Ovary (tissue), 3 donors: ENCODE data around the gene POPDC3.

Experiments
- CTCF ChIP-seq, 3 donors: fragments of 450-650 bp in 2 of 3; fragments of 200-600 bp in 1 of 3; IDR thresholded peaks; one replicate each; pipeline versions ENCODE4 v1.5.1 to v1.8.0; 2016 to 2022; ENCODE audit warnings: antibody characterized with exemption in 3 of 3, mild to moderate bottlenecking in 1 of 3
- EP300 ChIP-seq: sonication (generic); formaldehyde crosslinking; IDR thresholded peaks from one replicate; pipeline ENCODE4 v1.6.1; 2017; ENCODE audit warnings: antibody characterized with exemption
- POLR2A ChIP-seq: fragments of 450-650 bp; IDR thresholded peaks from one replicate; pipeline ENCODE4 v1.6.1; 2017; ENCODE audit warnings: antibody characterized with exemption, mild to moderate bottlenecking, moderate library complexity
- donor health status: DM: no; HTN: no; CAD: no.

DNA sequence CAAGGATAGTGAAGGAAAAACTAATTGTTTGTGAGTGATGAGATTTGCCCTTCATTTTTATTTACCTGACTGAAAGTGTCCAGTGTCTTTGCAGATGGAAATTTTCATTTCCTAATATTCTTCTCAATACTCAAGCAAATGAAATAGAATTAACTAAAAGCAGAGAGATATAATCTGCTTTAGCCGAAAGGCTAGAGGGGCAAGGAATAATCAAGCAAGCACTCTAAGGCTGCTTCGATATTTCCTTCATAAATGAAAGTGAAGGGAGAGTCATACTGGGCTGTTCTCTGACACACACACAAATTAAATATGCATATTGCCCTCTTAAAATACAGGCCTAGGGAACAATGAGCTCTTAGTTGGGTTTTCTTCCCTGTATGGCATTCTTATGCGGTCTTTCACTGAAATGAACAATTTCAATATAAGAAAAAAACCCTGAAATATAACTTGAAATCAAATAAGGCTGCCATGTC, 47.5 kb upstream of the POPDC3 start:
- TF ChIP-seq CTCF (IDR thresholded peaks at IDR 0.05): no peak
- TF ChIP-seq POLR2A: no peak
- no peak for TF ChIP-seq EP300
